SK-N-MC (cell line): ENCODE measurements around the gene ACOT12.

Experiments used
- DNase-seq: peaks from one replicate; pipeline ENCODE4 v3.0.0-alpha.2; 2011; ENCODE audit warnings: low read depth, low spot score
- H3K27ac ChIP-seq: fragments of 200-600 bp; sonication (generic); 2 replicates; pipeline ENCODE4 v1.5.1; 2016; ENCODE audit warnings: mixed run types
- H3K36me3 ChIP-seq: fragments of 200-600 bp; sonication (generic); 2 replicates; pipeline ENCODE4 v1.6.1; 2017; ENCODE audit warnings: antibody characterized with exemption, low read length, mixed read lengths; ENCODE audit not compliant: insufficient read depth
- H3K4me3 ChIP-seq: fragments of 200-600 bp; sonication (generic); 2 replicates; pipeline ENCODE4 v1.5.1; 2016
- H3K9ac ChIP-seq: fragments of 200-600 bp; sonication (generic); 2 replicates; pipeline ENCODE4 v1.8.0; 2017; ENCODE audit warnings: mixed run types, mixed read lengths; ENCODE audit not compliant: insufficient read length
- H3K9me3 ChIP-seq: fragments of 200-600 bp; sonication (generic); 2 replicates; pipeline ENCODE4 v1.6.1; 2017; ENCODE audit warnings: low read depth, mild to moderate bottlenecking, antibody characterized with exemption, low read length, moderate library complexity, mixed read lengths
- EZH2 ChIP-seq: fragments of 200-600 bp; sonication (generic); IDR thresholded peaks from one replicate; pipeline ENCODE4 v1.6.1; 2017; ENCODE audit warnings: antibody characterized with exemption
- FOXP2 ChIP-seq: optimal IDR thresholded peaks from 2 replicates; pipeline ENCODE3; 2011; ENCODE audit warnings: mild to moderate bottlenecking, moderate library complexity; ENCODE audit not compliant: insufficient read depth; ENCODE audit errors: extremely low read length, control extremely low read depth
- POLR2AphosphoS5 ChIP-seq: IDR thresholded peaks from 2 replicates; pipeline ENCODE4 v1.6.1; 2012; ENCODE audit warnings: mild to moderate bottlenecking, low read depth, low read length, borderline replicate concordance

Gene ACOT12

GRCh38 chr5:81405126-81405891 lies 11.4 kb upstream of the ACOT12 start:
- DNase-seq = no peak
- Histone ChIP-seq H3K36me3 (no peaks in the 10 kb centered on the region), H3K4me3 (no peak overlapping the region), H3K27ac (no peak overlapping the region), H3K9ac (no peak overlapping the region), H3K9me3 (no peaks in the 10 kb centered on the region)
- no peak for TF ChIP-seq FOXP2
- TF ChIP-seq EZH2 = no peak
- TF ChIP-seq POLR2AphosphoS5 = no peak

- Histone ChIP-seq H3K9ac (no peak overlapping the region), H3K9me3 (no peaks in the 10 kb centered on the region), H3K36me3 (no peaks in the 10 kb centered on the region), H3K27ac (no peak overlapping the region), H3K4me3 (no peak overlapping the region)
- DNase-seq = no peak
- TF ChIP-seq POLR2AphosphoS5 (no peak), EZH2 (no peak), FOXP2 (no peak)
These were observed 8.4 kb upstream of the ACOT12 start for GRCh38 chr5:81402192-81402930.

GRCh38 chr5:81401266-81401665 lies 7.3 kb upstream of the ACOT12 start:
- no peak overlapping the region for H3K27ac ChIP-seq
- DNase-seq = no peak
- H3K36me3 ChIP-seq = no peaks in the 10 kb centered on the region
- no peaks in the 10 kb centered on the region for H3K9me3 ChIP-seq
- no peak overlapping the region for H3K9ac ChIP-seq
- TF ChIP-seq EZH2 (no peak), FOXP2 (no peak), POLR2AphosphoS5 (no peak)
- no peak overlapping the region for H3K4me3 ChIP-seq

GRCh38 chr5:81400375-81400774 lies 6.4 kb upstream of the ACOT12 start:
- TF ChIP-seq EZH2 = no peak
- TF ChIP-seq FOXP2 = no peak
- TF ChIP-seq POLR2AphosphoS5 = no peak
- no peak overlapping the region for H3K27ac ChIP-seq
- no peak overlapping the region for H3K9ac ChIP-seq
- H3K9me3 ChIP-seq = no peaks in the 10 kb centered on the region
- DNase-seq = no peak
- no peaks in the 10 kb centered on the region for H3K36me3 ChIP-seq
- no peak overlapping the region for H3K4me3 ChIP-seq

GRCh38 chr5:81398741-81399140 lies 4.8 kb upstream of the ACOT12 start:
- Histone ChIP-seq H3K27ac (no peak overlapping the region), H3K4me3 (no peak overlapping the region), H3K9me3 (no peaks in the 10 kb centered on the region), H3K9ac (no peak overlapping the region), H3K36me3 (no peaks in the 10 kb centered on the region)
- no peak for DNase-seq
- TF ChIP-seq EZH2 = no peak
- no peak for TF ChIP-seq FOXP2
- TF ChIP-seq POLR2AphosphoS5 = no peak

GRCh38 chr5:81397176-81397575 lies 3.2 kb upstream of the ACOT12 start:
- Histone ChIP-seq H3K36me3 (no peaks in the 10 kb centered on the region), H3K27ac (no peak overlapping the region), H3K9ac (no peak overlapping the region), H3K4me3 (no peak overlapping the region), H3K9me3 (no peaks in the 10 kb centered on the region)
- TF ChIP-seq EZH2 = no peak
- TF ChIP-seq POLR2AphosphoS5 = no peak
- no peak for TF ChIP-seq FOXP2
- no peak for DNase-seq

- Histone ChIP-seq H3K27ac (no peak overlapping the region), H3K36me3 (no peaks in the 10 kb centered on the region), H3K9me3 (no peaks in the 10 kb centered on the region), H3K9ac (no peak overlapping the region), H3K4me3 (no peak overlapping the region)
- no peak for DNase-seq
- TF ChIP-seq POLR2AphosphoS5 (no peak), EZH2 (no peak), FOXP2 (no peak)
These were observed 1.3 kb upstream of the ACOT12 start for GRCh38 chr5:81395262-81395661.

GRCh38 chr5:81393430-81393782 lies 528 bp downstream of the ACOT12 start:
- H3K9me3 ChIP-seq = no peaks in the 10 kb centered on the region
- no peak overlapping the region for H3K4me3 ChIP-seq
- TF ChIP-seq POLR2AphosphoS5 = no peak
- TF ChIP-seq FOXP2 = no peak
- no peak for TF ChIP-seq EZH2
- no peaks in the 10 kb centered on the region for H3K36me3 ChIP-seq
- no peak for DNase-seq
- H3K9ac ChIP-seq = no peak overlapping the region
- no peak overlapping the region for H3K27ac ChIP-seq

GRCh38 chr5:81389025-81389424 lies 4.9 kb downstream of the ACOT12 start:
- no peak overlapping the region for H3K4me3 ChIP-seq
- H3K9me3 ChIP-seq = no peaks in the 10 kb centered on the region
- H3K36me3 ChIP-seq = no peaks in the 10 kb centered on the region
- no peak overlapping the region for H3K27ac ChIP-seq
- H3K9ac ChIP-seq = no peak overlapping the region
- TF ChIP-seq EZH2 (no peak), POLR2AphosphoS5 (no peak), FOXP2 (no peak)
- DNase-seq = no peak
